ENCODE results near the gene EPB41L2. TPM values are rescaled to one million over a fixed set of nuclear protein-coding genes. Genes with fewer than 3 reads are reported as not detected.

Gene EPB41L2
- total RNA-seq, 1 experiment from 2014 or later: 106 TPM

GRCh38 chr6:130859161-130859867, 203.7 kb downstream of the EPB41L2 start (continued):
- TF ChIP-seq FOXP4 (CRISPR knock-in tag; IDR thresholded peaks at IDR 0.05) (no peak), ZNF423 (CRISPR knock-in tag; IDR thresholded peaks at IDR 0.05) (no peak), ZMAT4 (CRISPR knock-in tag; IDR thresholded peaks at IDR 0.05) (no peak), E2F1 (CRISPR knock-in tag; IDR thresholded peaks at IDR 0.05) (no peak), GTF2I (CRISPR knock-in tag; conservative IDR thresholded peaks at IDR 0.05) (no peak), ZBTB43 (CRISPR knock-in tag; IDR thresholded peaks at IDR 0.05) (no peak), ZNF532 (CRISPR knock-in tag; IDR thresholded peaks at IDR 0.05; ENCODE audit: borderline replicate concordance) (no peak)

- DNase-seq (ENCODE audit: low spot score): no peak
- peak overlapping the region; percentile 84; the same call in 1 of the 2 replicates for H3K27ac Mint-ChIP-seq
- H3K4me3 Mint-ChIP-seq: no peak overlapping the region
- H3K9me3 Mint-ChIP-seq: peaks cover 4% of the 10 kb centered on the region
- CTCF ChIA-PET: no interaction called here
- no peak for ATAC-seq
- POLR2A ChIA-PET: no interaction called here
- H3K4me1 Mint-ChIP-seq: peaks cover 26% of the 10 kb centered on the region
- no peaks in the 10 kb centered on the region for H3K27me3 Mint-ChIP-seq (ENCODE audit: low read depth)
- H3K36me3 Mint-ChIP-seq: peaks cover 8% of the 10 kb centered on the region
- TF ChIP-seq MLX (CRISPR knock-in tag; IDR thresholded peaks at IDR 0.05) (no peak), MYBL2 (CRISPR knock-in tag; IDR thresholded peaks at IDR 0.05) (no peak), FOXP4 (CRISPR knock-in tag; IDR thresholded peaks at IDR 0.05) (no peak), USF1 (CRISPR knock-in tag; IDR thresholded peaks at IDR 0.05) (no peak), JUN (CRISPR knock-in tag; IDR thresholded peaks at IDR 0.05) (no peak), CBFB (CRISPR knock-in tag; IDR thresholded peaks at IDR 0.05; ENCODE audit: low read depth) (no peak), PRRX2 (CRISPR knock-in tag; IDR thresholded peaks at IDR 0.05) (no peak), HMGXB4 (CRISPR knock-in tag; IDR thresholded peaks at IDR 0.05) (no peak), PRDM15 (CRISPR knock-in tag; IDR thresholded peaks at IDR 0.05) (no peak)
Observed at GRCh38 chr6:130858498-130859160, 204.4 kb downstream of the EPB41L2 start.
